ENCODE results near the gene PDCD11.

DNA sequence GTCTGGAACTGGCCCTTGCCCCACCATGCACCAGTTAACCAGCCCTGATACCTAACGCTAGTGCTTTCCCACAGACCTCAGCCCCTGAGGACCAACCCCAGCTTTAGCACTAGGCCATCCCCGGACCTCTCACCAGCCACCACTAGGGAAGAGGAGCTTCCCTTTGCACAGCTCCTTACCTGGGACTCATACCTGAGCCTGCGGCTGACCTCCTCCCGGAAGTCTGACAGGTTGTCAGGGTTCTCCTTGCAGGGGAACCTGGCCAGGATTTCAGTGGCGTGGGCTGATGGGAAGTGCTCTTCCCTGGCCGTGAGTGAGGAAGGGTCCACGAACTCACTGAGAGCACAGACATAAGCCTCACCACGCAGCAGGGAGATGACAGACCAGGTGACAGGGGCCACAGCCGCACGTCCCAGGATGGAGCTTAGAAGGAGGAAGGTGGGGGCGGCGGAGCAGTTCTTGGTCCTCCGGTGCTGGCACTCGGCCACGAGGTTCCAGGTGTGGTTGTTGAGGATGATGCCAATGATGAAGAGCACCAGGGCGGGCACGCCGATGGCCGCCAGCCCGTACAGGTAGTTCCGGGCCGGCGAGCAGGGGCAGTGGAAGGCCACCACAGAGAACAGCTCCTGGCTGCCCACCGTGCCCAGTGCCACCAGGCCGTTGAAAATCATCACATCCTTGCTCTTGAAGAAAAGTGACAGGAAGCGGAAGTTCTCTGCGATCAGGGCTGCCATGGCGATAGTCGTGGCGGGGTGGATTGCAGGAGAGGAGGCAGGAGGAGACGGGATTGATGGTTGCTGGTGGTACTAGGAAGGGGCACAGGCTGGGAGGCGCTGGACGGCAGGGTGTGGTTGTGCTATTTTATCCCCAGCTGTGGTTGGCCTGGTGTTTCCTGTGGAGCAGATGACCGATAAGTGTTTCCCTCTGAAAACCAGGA lies 53.0 kb downstream of the PDCD11 start:
- TF ChIP-seq CTCF (IDR thresholded peaks at IDR 0.05) (no peak), POLR2A (IDR thresholded peaks at IDR 0.05) (no peak)

All from uterus (tissue), 2 donors.